C4-2B (cell line): Measurements from ENCODE around the gene BANK1.

ENCODE experiments used
- CTCF ChIP-seq: fragments of 450-650 bp; conservative IDR thresholded peaks from 2 replicates; pipeline ENCODE4 v1.5.1; 2017; ENCODE audit warnings: mild to moderate bottlenecking
- ZFX ChIP-seq: fragments of 450-650 bp; IDR thresholded peaks from 2 replicates; pipeline ENCODE4 v1.6.1; 2017

DNA sequence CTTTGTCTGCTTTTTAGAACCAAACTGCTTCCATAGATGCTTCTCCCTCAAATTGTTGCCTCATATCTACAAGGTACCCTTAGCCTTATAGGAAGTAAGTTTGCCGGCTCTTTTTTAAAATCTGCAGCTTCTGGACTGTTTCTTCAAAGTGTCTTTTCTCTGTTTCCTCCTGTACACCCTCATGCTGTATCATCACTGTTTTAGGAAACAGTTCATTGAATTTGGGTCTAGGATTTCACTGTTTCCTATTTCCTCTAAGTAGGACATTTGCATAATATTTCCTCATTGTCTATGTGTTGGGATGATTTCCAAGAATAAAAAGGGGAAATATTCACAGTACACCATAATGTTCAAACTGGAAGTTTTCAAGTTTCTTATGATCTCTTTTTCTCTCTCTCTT lies 43.0 kb downstream of the BANK1 start:
- TF ChIP-seq CTCF = no peak
- TF ChIP-seq ZFX = no peak
